Activated CD4-positive, CD25-positive, alpha-beta regulatory T cell treated with anti-CD3 and anti-CD28 coated beads, Interleukin-2, amount 50 U/mL, for 16 hours (primary cell): ENCODE measurements around the gene EVA1A.

Experiments
- DNase-seq: peaks from one replicate; pipeline ENCODE4 v3.0.0-alpha.2; 2020; ENCODE audit warnings: low read depth, low spot score

The EVA1A gene

DNA sequence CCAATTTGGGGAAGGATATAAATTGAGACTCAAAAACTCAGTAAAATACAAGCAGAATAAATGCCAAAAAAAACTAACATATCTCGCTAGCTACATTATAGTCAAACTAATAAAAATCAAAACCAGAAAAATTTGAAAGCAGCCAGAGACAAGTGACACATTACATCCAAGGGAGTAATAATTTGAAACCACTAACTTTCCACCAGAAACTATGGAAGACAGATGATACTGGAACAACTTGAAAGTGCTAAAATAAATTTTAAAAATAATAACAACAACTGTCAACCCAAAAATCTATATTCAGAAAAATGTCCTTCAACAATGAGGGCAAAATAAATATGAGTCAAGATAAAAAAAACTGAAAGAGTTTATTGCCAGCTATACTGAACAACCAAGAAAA, 110.7 kb downstream of the EVA1A start:
- no peak for DNase-seq

DNA sequence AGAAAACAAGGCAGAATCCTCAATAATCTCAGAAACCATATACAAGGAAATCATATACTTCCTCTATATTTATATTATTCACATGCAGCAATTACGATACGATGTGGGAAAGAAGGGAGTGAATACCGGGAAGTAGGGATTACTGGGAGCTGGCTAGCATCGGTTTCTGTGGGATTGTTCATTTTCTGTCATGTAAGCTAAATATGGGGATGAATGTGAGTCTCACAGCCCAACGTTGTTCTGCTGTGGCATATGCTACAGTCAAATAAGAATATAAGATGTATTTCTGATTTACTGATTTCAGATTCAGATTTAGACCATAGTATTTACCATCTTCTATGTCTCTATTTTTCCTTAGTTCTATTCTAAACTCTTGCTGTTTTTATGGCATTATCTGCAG, 113.6 kb downstream of the EVA1A start:
- no peak for DNase-seq
